ENCODE results near the gene KRT14. TPM values are rescaled to one million over a fixed set of nuclear protein-coding genes. Genes with fewer than 3 reads are reported as not detected.
"Not testable (repeated sequence)": the region's sequence is repeated elsewhere in the genome, so short reads cannot be mapped to it uniquely, and the experiment has no call there.

The KRT14 gene
- total and polyA plus RNA-seq, 11 donors = 0.23 to 0.38 TPM; not detected in 9

GRCh38 chr17:41585301-41586056 is 1.2 kb downstream of the KRT14 start:
- H3K9me3 ChIP-seq = no peaks in the 10 kb centered on the region
- peaks cover 0 to 16% (median 0%) of the 10 kb centered on the region in 9 donors for H3K27me3 ChIP-seq
- H3K36me3 ChIP-seq = no peaks in the 10 kb centered on the region
- no peaks in the 10 kb centered on the region for H3K4me1 ChIP-seq
- intact Hi-C loops (cut with DNase I) = loop anchor here in 1 of 10 donors (10.0 kb wide), 1 partner anchor 59 kb away; no protein-coding TSS in a partner anchor
- TF ChIP-seq CTCF (IDR thresholded peaks at IDR 0.05) = no peak
- no peak overlapping the region for H3K27ac ChIP-seq
- H3K4me3 ChIP-seq = no peak overlapping the region
- ATAC-seq (no peak), DNase-seq (no peak)
- WGBS, 4 donors = 75 to 82% (median 79%) methylated on average over 5 of the region's 5 CpGs

GRCh38 chr17:41584331-41584927 is 2.3 kb downstream of the KRT14 start:
- H3K4me1 ChIP-seq, ATAC-seq, H3K9me3 ChIP-seq, H3K4me3 ChIP-seq, H3K27ac ChIP-seq, DNase-seq, H3K36me3 ChIP-seq: not testable (repeated sequence)
- H3K27me3 ChIP-seq = peaks cover 0 to 11% (median 0%) of the 10 kb centered on the region in 9 donors
- WGBS, 4 donors = 87 to 89% (median 88%) methylated on average over 8 of the region's 8 CpGs
- intact Hi-C loops (cut with DNase I) = loop anchor here in 2 of 10 donors (5.0 to 10.0 kb wide), 2 partner anchors 60 to 63 kb away; no protein-coding TSS in a partner anchor

GRCh38 chr17:41583137-41584127 is 3.3 kb downstream of the KRT14 start:
- Histone ChIP-seq H3K27me3 (peaks cover 0 to 16% (median 0%) of the 10 kb centered on the region in 9 donors), H3K4me1 (no peaks in the 10 kb centered on the region), H3K36me3 (no peaks in the 10 kb centered on the region), H3K4me3 (no peak overlapping the region), H3K9me3 (no peaks in the 10 kb centered on the region), H3K27ac (no peak overlapping the region)
- TF ChIP-seq POLR2A (IDR thresholded peaks at IDR 0.05) (no peak), CTCF (IDR thresholded peaks at IDR 0.05) (no peak)
- 75 to 85% (median 79%) methylated on average over 31 to 33 of the region's 33 CpGs for WGBS, 4 donors
- intact Hi-C loops (cut with DNase I) = loop anchor here in 3 of 10 donors (2.0 to 10.0 kb wide), 3 partner anchors 59 to 64 kb away; no protein-coding TSS in a partner anchor
- ATAC-seq (no peak), DNase-seq (no peak)

GRCh38 chr17:41582061-41582968 is 4.4 kb downstream of the KRT14 start:
- ATAC-seq, H3K9me3 ChIP-seq, H3K4me3 ChIP-seq, H3K27ac ChIP-seq, H3K4me1 ChIP-seq, DNase-seq, H3K36me3 ChIP-seq: not testable (repeated sequence)
- 78 to 90% (median 81%) methylated on average over 13 of the region's 13 CpGs for WGBS, 4 donors
- intact Hi-C loops (cut with DNase I) = loop anchor here in 3 of 10 donors (2.0 to 10.0 kb wide), 3 partner anchors 60 to 65 kb away; no protein-coding TSS in a partner anchor
- H3K27me3 ChIP-seq = peaks cover 0 to 27% (median 0%) of the 10 kb centered on the region in 9 donors

All from heart left ventricle (tissue), 16 donors.